Erythroblast (primary cell): ENCODE results near the gene DDX41.

Experiments
- DNase-seq, 2 experiments: peaks; one replicate each; lab custom pipeline; 2025; lab: John Stamatoyannopoulos, UW
- GATA1 ChIP-seq: IDR thresholded peaks from 2 replicates; pipeline ENCODE4 v1.6.1; 2011; ENCODE audit warnings: low read depth, mild to moderate bottlenecking, control low read depth, low read length, moderate library complexity
- POLR2A ChIP-seq: IDR thresholded peaks from 2 replicates; pipeline ENCODE4 v1.6.1; 2011; ENCODE audit warnings: mild to moderate bottlenecking, low read length

The DDX41 gene

GRCh38 chr5:177504086-177505056, 12.4 kb downstream of the DDX41 start:
- DNase-seq, result no peak

GRCh38 chr5:177503351-177504085, 13.2 kb downstream of the DDX41 start:
- TF ChIP-seq GATA1 (no peak), POLR2A (no peak)
- no peak for DNase-seq

More at GRCh38 chr5:177504086-177505056, 12.4 kb downstream of the DDX41 start:
- TF ChIP-seq POLR2A (no peak), GATA1 (no peak)

GRCh38 chr5:177502886-177503285, 13.9 kb downstream of the DDX41 start:
- no peak for DNase-seq
- TF ChIP-seq GATA1 (no peak), POLR2A (no peak)

GRCh38 chr5:177501874-177502678, 14.7 kb downstream of the DDX41 start:
- no peak for DNase-seq
- TF ChIP-seq POLR2A (no peak), GATA1 (no peak)

- TF ChIP-seq POLR2A, result peak; percentile 34
- TF ChIP-seq GATA1, result no peak
- DNase-seq, result peak; percentile 79 to 91
Observed at GRCh38 chr5:177500685-177501522, 15.9 kb downstream of the DDX41 start.

GRCh38 chr5:177499842-177500241, 16.9 kb downstream of the DDX41 start:
- TF ChIP-seq POLR2A (no peak), GATA1 (no peak)
- no peak for DNase-seq

- peak; percentile 82 to 89 for DNase-seq
- TF ChIP-seq POLR2A (no peak), GATA1 (no peak)
Observed at GRCh38 chr5:177498013-177498787, 18.6 kb downstream of the DDX41 start.

GRCh38 chr5:177497292-177498012, 19.3 kb downstream of the DDX41 start, which contains the start of gene PDLIM7:
TSS of gene PDLIM7 (minus strand) at chr5:177497604. CDS start at chr5:177496512, 1,092 bp downstream.
- peak; percentile 96 to 98 for DNase-seq
- TF ChIP-seq POLR2A (peak; percentile 82), GATA1 (no peak)

GRCh38 chr5:177496727-177497291, 20.0 kb downstream of the DDX41 start:
- DNase-seq, result peak; percentile 66 to 67
- TF ChIP-seq GATA1 (no peak), POLR2A (no peak)

GRCh38 chr5:177496070-177496726, 20.6 kb downstream of the DDX41 start:
- TF ChIP-seq GATA1 (no peak), POLR2A (no peak)
- DNase-seq, result peak; percentile 45 to 53
